ENCODE measurements around the gene SLC27A1. TPM values are rescaled to one million over a fixed set of nuclear protein-coding genes. Genes with fewer than 3 reads are reported as not detected.

Gene SLC27A1
- total and polyA plus RNA-seq, 9 of the 15 experiments (the other 6 are each of a cell fraction or from before 2014, with no cell fraction given): 0.06 to 3.0 (median 1.1) TPM

GRCh38 chr19:17435218-17435617 lies 35.1 kb upstream of the SLC27A1 start:
- 33% methylated on average over 7 of the region's 7 CpGs for WGBS (ENCODE audit: insufficient coverage, low coverage, missing lambda C conversion rate)

GRCh38 chr19:17436094-17436873 lies 34.0 kb upstream of the SLC27A1 start:
- POLR2A ChIA-PET: interaction anchor here (0.6 kb wide), 1 partner anchor 664 kb away, joined by 4 read pairs; no protein-coding TSS in a partner anchor
- Histone ChIP-seq H3K4me3 (no peak overlapping the region), H3K9me1 (ENCODE audit: control insufficient read depth, insufficient read depth, low read length) (no peaks in the 10 kb centered on the region), H3K9me3 (replicated peaks; ENCODE audit: control insufficient read depth, insufficient read depth, low read depth, low read length) (peaks cover under 1% of the 10 kb centered on the region; the same call in 1 of the 2 replicates), H3K27ac (ENCODE audit: extremely low read depth, low read depth, low read length) (no peak overlapping the region), H3K27me3 (ENCODE audit: control insufficient read depth in 2 of 2, insufficient read depth in 2 of 2, low read length in 2 of 2) (peaks cover 0 to 23% of the 10 kb centered on the region in 2 experiments; a peak in 4 of 5 replicates), H4K20me1 (replicated peaks; ENCODE audit: control insufficient read depth, insufficient read depth, low read length) (no peaks in the 10 kb centered on the region; the same call in none of the 2 replicates), H3K79me2 (ENCODE audit: control insufficient read depth, insufficient read depth, low read length) (no peaks in the 10 kb centered on the region), H3K36me3 (ENCODE audit: control insufficient read depth, insufficient read depth, low read length) (no peaks in the 10 kb centered on the region), H2AFZ (ENCODE audit: low read depth, low read length) (no peak overlapping the region), H3K9ac (ENCODE audit: insufficient read depth in 1 of 2, low read depth in 2 of 2, low read length in 2 of 2) (no peak overlapping the region), H3K4me1 (replicated peaks in 1 of 2; ENCODE audit: control insufficient read depth in 2 of 2, insufficient read depth in 2 of 2, low read length in 2 of 2) (peaks cover 0 to 6% of the 10 kb centered on the region in 2 experiments; a peak in 2 of 5 replicates), H3K4me2 (ENCODE audit: insufficient read depth, low read length) (no peak overlapping the region)
- WGBS (ENCODE audit: insufficient coverage, low coverage, missing lambda C conversion rate): 26% methylated on average over 25 of the region's 25 CpGs
- intact Hi-C loops (cut with micrococcal nuclease): no loop called here
- CTCF ChIA-PET (ENCODE audit: low intra/inter-chr PET ratio): no interaction called here
- no TSS peak for BruUV-seq (replicated peaks)
- ATAC-seq (no peak), DNase-seq (ENCODE audit: extremely low read depth in 1 of 4, low spot score in 3 of 4) (no peak), FAIRE-seq (no peak)
- TF ChIP-seq U2AF1 (optimal IDR thresholded peaks at IDR 0.05; ENCODE audit: low read depth, low read length): no peak
- TF ChIP-seq RBM25 (IDR thresholded peaks at IDR 0.05; ENCODE audit: low read depth, low read length, severe bottlenecking): peak; percentile 94
- 0 out of 2 replicates have a peak, but pooled peaks have one; percentile 61 for TF ChIP-seq SMARCA5 (IDR thresholded peaks at IDR 0.05)
- TF ChIP-seq CEBPZ (IDR thresholded peaks at IDR 0.05; ENCODE audit: borderline replicate concordance, low read depth, low read length): 0 out of 2 replicates have a peak, but pooled peaks have one; percentile 38
- TF ChIP-seq KDM1A (IDR thresholded peaks at IDR 0.05): 0 out of 4 replicates have a peak, but pooled peaks of 1 of the 2 experiments have one; percentile 21
- in situ Hi-C loops (cut with MboI): no loop called here

More at GRCh38 chr19:17435218-17435617, 35.1 kb upstream of the SLC27A1 start:
- no peaks in the 10 kb centered on the region for H3K36me3 ChIP-seq (ENCODE audit: control insufficient read depth, insufficient read depth, low read length)
- H4K20me1 ChIP-seq (replicated peaks; ENCODE audit: control insufficient read depth, insufficient read depth, low read length): no peaks in the 10 kb centered on the region; the same call in none of the 2 replicates
- no peak overlapping the region for H3K27ac ChIP-seq (ENCODE audit: extremely low read depth, low read depth, low read length)
- no peak overlapping the region for H2AFZ ChIP-seq (ENCODE audit: low read depth, low read length)
- no peak for ATAC-seq
- ChIA-PET CTCF (ENCODE audit: low intra/inter-chr PET ratio) (no interaction called here), POLR2A (no interaction called here)
- no peak overlapping the region for H3K9ac ChIP-seq (ENCODE audit: insufficient read depth in 1 of 2, low read depth in 2 of 2, low read length in 2 of 2)
- FAIRE-seq: no peak
- H3K9me1 ChIP-seq (ENCODE audit: control insufficient read depth, insufficient read depth, low read length): no peaks in the 10 kb centered on the region
- TF ChIP-seq SMARCB1 (IDR thresholded peaks at IDR 0.05; ENCODE audit: insufficient read length, low read depth) (no peak), NRF1 (conservative IDR thresholded peaks at IDR 0.05 in 1 of 2, IDR thresholded peaks at IDR 0.05 in 1 of 2) (0 out of 4 replicates have a peak, but pooled peaks of 1 of the 2 experiments have one; percentile 13)
- no TSS peak for BruUV-seq (replicated peaks)
- no peaks in the 10 kb centered on the region for H3K79me2 ChIP-seq (ENCODE audit: control insufficient read depth, insufficient read depth, low read length)
- H3K4me3 ChIP-seq: no peak overlapping the region
- H3K27me3 ChIP-seq (ENCODE audit: control insufficient read depth in 2 of 2, insufficient read depth in 2 of 2, low read length in 2 of 2): peaks cover 0 to 23% of the 10 kb centered on the region in 2 experiments; a peak in 4 of 5 replicates
- in situ Hi-C loops (cut with MboI) (no loop called here), intact Hi-C loops (cut with micrococcal nuclease) (no loop called here)
- peaks cover 0 to 6% of the 10 kb centered on the region in 2 experiments; a peak in 2 of 5 replicates for H3K4me1 ChIP-seq (replicated peaks in 1 of 2; ENCODE audit: control insufficient read depth in 2 of 2, insufficient read depth in 2 of 2, low read length in 2 of 2)
- DNase-seq (ENCODE audit: extremely low read depth in 1 of 4, low spot score in 3 of 4): no peak
- no peaks in the 10 kb centered on the region; the same call in 1 of the 2 replicates for H3K9me3 ChIP-seq (replicated peaks; ENCODE audit: control insufficient read depth, insufficient read depth, low read depth, low read length)
- no peak overlapping the region for H3K4me2 ChIP-seq (ENCODE audit: insufficient read depth, low read length)
